GM12892 (cell line): Measurements from ENCODE around the gene CRYZ.

ENCODE experiments used
- POLR2A ChIP-seq: IDR thresholded peaks from 2 replicates; pipeline ENCODE4 v1.6.1; 2011; ENCODE audit warnings: low read depth, low read length, control low read depth
- POLR2AphosphoS5 ChIP-seq: IDR thresholded peaks from 2 replicates; pipeline ENCODE4 v1.6.1; 2011; ENCODE audit warnings: low read depth, low read length, control low read depth
- TAF1 ChIP-seq: IDR thresholded peaks from 2 replicates; pipeline ENCODE4 v1.6.1; 2011; ENCODE audit warnings: low read depth, mild to moderate bottlenecking, control low read depth, low read length, borderline replicate concordance

- TF ChIP-seq TAF1 (no peak), POLR2A (no peak), POLR2AphosphoS5 (no peak)
Observed at GRCh38 chr1:74779750-74780149, 46.9 kb upstream of the CRYZ start.
